Activated CD8-positive, alpha-beta T cell treated with anti-CD3 and anti-CD28 coated beads for 36 hours (primary cell): ENCODE results near the gene POP5. TPM values are rescaled to one million over a fixed set of nuclear protein-coding genes. Genes with fewer than 3 reads are reported as not detected.
"Not testable (repeated sequence)": the region's sequence is repeated elsewhere in the genome, so short reads cannot be mapped to it uniquely, and the experiment has no call there.

Experiments used
- ATAC-seq: fragments of 200-7000 bp; cut with Tn5 transposase; one replicate; pipeline ENCODE4 v1.10.0; 2021; ENCODE audit warnings: mild to moderate bottlenecking, moderate library complexity
- CTCF ChIA-PET: fragments of 350-600 bp; sonication (Branson Sonifier 250); formaldehyde crosslinking; loops from one replicate; lab custom pipeline; 2021; ENCODE audit warnings: antibody characterized with exemption; lab: Charles Lee
- POLR2A ChIA-PET: fragments of 350-600 bp; sonication (Branson Sonifier 250); formaldehyde crosslinking; loops from one replicate; lab custom pipeline; 2021; ENCODE audit warnings: antibody characterized with exemption; lab: Charles Lee
- DNase-seq: peaks from one replicate; pipeline ENCODE4 v3.0.0-alpha.2; 2020
- H3K27ac Mint-ChIP-seq: one replicate; pipeline ENCODE4 v1.8.0; 2021; ENCODE audit warnings: mild to moderate bottlenecking, mixed read lengths
- H3K27me3 Mint-ChIP-seq: one replicate; pipeline ENCODE4 v1.8.0; 2021; ENCODE audit warnings: mixed read lengths
- H3K36me3 Mint-ChIP-seq: one replicate; pipeline ENCODE4 v1.8.0; 2021; ENCODE audit warnings: low read depth, mixed read lengths
- H3K4me1 Mint-ChIP-seq: one replicate; pipeline ENCODE4 v1.8.0; 2021; ENCODE audit warnings: low read depth, mixed read lengths
- H3K4me3 Mint-ChIP-seq: one replicate; pipeline ENCODE4 v1.8.0; 2021; ENCODE audit warnings: mild to moderate bottlenecking, moderate library complexity, mixed read lengths
- H3K9me3 Mint-ChIP-seq: one replicate; pipeline ENCODE4 v1.8.0; 2021; ENCODE audit warnings: mixed read lengths
- CTCF ChIP-seq: fragments of 200-600 bp; IDR thresholded peaks from one replicate; pipeline ENCODE4 v1.8.0; 2022; ENCODE audit warnings: antibody characterized with exemption, mild to moderate bottlenecking
- intact Hi-C: fragments of 100-400 bp; cut with micrococcal nuclease; formaldehyde crosslinking; loops from one replicate; pipeline ENCODE4 v1.10.0; 2022
- total RNA-seq, 2 experiments: library from RNA; stranded (reverse); gene quantifications; one replicate each; pipeline ENCODE4 v1.2.3, GENCODE V29; 2021

Gene POP5
- total RNA-seq, 2 experiments from 2014 or later, result 44.3 to 51.1 TPM

GRCh38 chr12:120534203-120534702 is 46.9 kb downstream of the POP5 start, which contains the start of gene RNF10:
TSS of gene RNF10 (plus strand) at chr12:120534356. CDS start at chr12:120534812, 456 bp downstream.
- POLR2A ChIA-PET, result interaction anchor here (0.6 to 1.2 kb wide), 8 partner anchors 27 to 558 kb away, joined by 3 to 5 read pairs (median 4); partner anchors contain the start of genes POP5, RNU4-1 and SRSF9
- TF ChIP-seq CTCF, result no peak
- Mint-ChIP-seq H3K4me3 (peak within 1 kb of the TSS; percentile 97), H3K27me3 (no peaks in the 10 kb centered on the region), H3K9me3 (no peaks in the 10 kb centered on the region), H3K4me1 (peaks cover 45% of the 10 kb centered on the region), H3K36me3 (peaks cover 35% of the 10 kb centered on the region), H3K27ac (peak within 1 kb of the TSS; percentile 97)
- ATAC-seq (peak; percentile 70), DNase-seq (peak; percentile 75)
- CTCF ChIA-PET, result interaction anchor here (0.6 to 1.5 kb wide), 3 partner anchors 8 to 77 kb away, joined by 4 read pairs; no protein-coding TSS in a partner anchor
- intact Hi-C loops, result no loop called here

- no peaks in the 10 kb centered on the region for H3K9me3 Mint-ChIP-seq
- intact Hi-C loops, result no loop called here
- H3K4me1 Mint-ChIP-seq, result peaks cover 34% of the 10 kb centered on the region
- TF ChIP-seq CTCF, result no peak
- no peak overlapping the region for H3K4me3 Mint-ChIP-seq
- CTCF ChIA-PET, result interaction anchor here (1.1 to 1.4 kb wide), 2 partner anchors 61 to 76 kb away, joined by 3 to 4 read pairs; no protein-coding TSS in a partner anchor
- no peaks in the 10 kb centered on the region for H3K27me3 Mint-ChIP-seq
- no peak overlapping the region for H3K27ac Mint-ChIP-seq
- POLR2A ChIA-PET, result interaction anchor here (1.3 kb wide), 1 partner anchor 240 kb away, joined by 4 read pairs; the partner anchor contains the start of gene RNU4-1
- peaks cover 28% of the 10 kb centered on the region for H3K36me3 Mint-ChIP-seq
- no peak for ATAC-seq
- peak; percentile 16 for DNase-seq
Observed at GRCh38 chr12:120532701-120533238, 48.4 kb downstream of the POP5 start.

- Mint-ChIP-seq H3K4me3 (peak overlapping the region; percentile 100), H3K4me1 (peaks cover 20% of the 10 kb centered on the region), H3K36me3 (peaks cover 10% of the 10 kb centered on the region)
- DNase-seq, H3K27ac Mint-ChIP-seq, H3K9me3 Mint-ChIP-seq, ATAC-seq, intact Hi-C loops, H3K27me3 Mint-ChIP-seq, POLR2A ChIA-PET: not testable (repeated sequence)
- CTCF ChIA-PET, result interaction anchor here (1.4 kb wide), 1 partner anchor 9 kb away, joined by 3 read pairs; no protein-coding TSS in a partner anchor
Observed at GRCh38 chr12:120530418-120530761, 50.8 kb downstream of the POP5 start.

- Mint-ChIP-seq H3K36me3 (peaks cover 5% of the 10 kb centered on the region), H3K4me3 (peak overlapping the region; percentile 100), H3K4me1 (peaks cover 20% of the 10 kb centered on the region), H3K9me3 (no peaks in the 10 kb centered on the region), H3K27ac (peak overlapping the region; percentile 100), H3K27me3 (no peaks in the 10 kb centered on the region)
- TF ChIP-seq CTCF, result no peak
- ATAC-seq (no peak), DNase-seq (peak; percentile 19)
- CTCF ChIA-PET, result interaction anchor here (1.3 to 1.5 kb wide), 3 partner anchors 9 to 33 kb away, joined by 3 to 4 read pairs (median 4); partner anchors contain the start of gene DYNLL1
- POLR2A ChIA-PET, result interaction anchor here (1.7 kb wide), 1 partner anchor 9 kb away, joined by 9 read pairs; no protein-coding TSS in a partner anchor
- intact Hi-C loops, result no loop called here
Observed at GRCh38 chr12:120529641-120530417, 51.4 kb downstream of the POP5 start.

GRCh38 chr12:120528861-120529525 is 52.2 kb downstream of the POP5 start, which contains the start of gene COQ5:
TSS of gene COQ5 (minus strand) at chr12:120529158. CDS start at chr12:120529141, 17 bp downstream.
- peak within 1 kb of the TSS; percentile 100 for H3K4me3 Mint-ChIP-seq
- no peaks in the 10 kb centered on the region for H3K27me3 Mint-ChIP-seq
- ChIA-PET CTCF (interaction anchor here (0.5 to 1.5 kb wide), 7 partner anchors 8 to 531 kb away, joined by 3 to 4 read pairs (median 4); partner anchors contain the start of genes DYNLL1 and SRSF9), POLR2A (interaction anchor here (0.9 to 1.7 kb wide), 3 partner anchors 9 to 92 kb away, joined by 3 to 9 read pairs (median 4); no protein-coding TSS in a partner anchor)
- ATAC-seq (peak; percentile 96), DNase-seq (peak; percentile 94)
- TF ChIP-seq CTCF, result no peak
- no peaks in the 10 kb centered on the region for H3K9me3 Mint-ChIP-seq
- peak within 1 kb of the TSS; percentile 100 for H3K27ac Mint-ChIP-seq
- peaks cover 4% of the 10 kb centered on the region for H3K36me3 Mint-ChIP-seq
- H3K4me1 Mint-ChIP-seq, result peaks cover 19% of the 10 kb centered on the region
- intact Hi-C loops, result no loop called here
